CD4-positive, alpha-beta T cell treated with Interleukin-1 beta for 1 hour (primary cell): ENCODE measurements around the gene P3H3.

Source experiments
- DNase-seq, 2 donors: peaks; one replicate each; pipeline ENCODE4 v3.0.0-alpha.2; 2020 to 2022

P3H3 gene

DNA sequence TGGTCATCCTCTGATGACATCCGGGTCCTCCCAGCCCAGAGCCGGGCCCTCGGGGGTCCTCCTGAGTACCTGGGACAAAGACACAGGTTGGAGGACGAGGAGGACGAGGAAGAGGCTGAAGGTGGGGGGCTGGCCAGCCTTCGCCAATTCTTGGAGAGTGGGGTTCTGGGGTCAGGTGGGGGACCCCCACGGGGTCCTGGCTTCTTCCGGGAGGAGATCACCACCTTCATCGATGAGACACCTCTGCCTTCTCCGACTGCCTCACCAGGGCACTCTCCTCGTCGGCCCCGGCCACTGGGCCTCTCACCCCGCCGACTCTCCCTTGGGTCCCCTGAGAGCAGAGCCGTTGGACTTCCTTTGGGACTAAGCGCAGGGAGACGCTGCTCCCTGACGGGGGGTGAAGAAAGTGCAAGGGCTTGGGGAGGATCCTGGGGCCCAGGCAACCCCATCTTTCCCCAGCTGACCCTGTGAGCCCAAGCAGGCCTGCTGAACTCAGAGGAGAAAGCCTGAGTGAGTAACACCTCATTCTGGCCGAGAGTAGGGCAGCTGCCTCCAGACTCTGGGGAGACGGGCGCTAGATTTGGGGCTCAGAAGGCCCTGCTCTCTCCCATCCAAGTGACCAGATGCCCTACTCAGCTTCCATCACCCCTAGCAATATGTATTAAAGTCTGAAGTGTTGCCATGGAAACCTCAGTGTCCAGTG lies 1.3 kb upstream of the P3H3 start:
- no peak for DNase-seq

DNA sequence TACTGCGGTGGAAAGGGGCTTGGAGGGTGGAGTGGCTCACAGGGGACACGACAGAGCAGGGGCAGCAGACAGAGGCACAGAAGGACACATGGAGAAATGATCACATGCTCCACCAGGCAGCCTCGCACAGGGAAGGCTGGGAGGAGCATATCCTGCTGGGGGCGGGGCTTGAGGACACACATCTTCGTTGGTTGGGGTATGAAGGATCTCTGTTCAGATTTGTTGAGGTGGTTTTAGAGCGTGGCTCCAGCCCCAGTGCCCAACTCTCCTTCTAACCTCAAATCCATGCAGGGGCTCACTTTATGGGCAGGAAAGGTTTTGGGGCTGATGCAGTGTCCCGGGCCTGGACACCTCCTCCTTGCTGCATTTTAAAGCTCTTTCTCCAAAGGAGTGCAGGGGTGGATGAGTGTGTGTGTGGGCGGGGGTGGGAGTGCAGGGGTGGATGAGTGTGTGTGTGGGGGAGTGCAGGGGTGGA lies 733 bp upstream of the P3H3 start:
- DNase-seq = peak; percentile 23 to 33

DNA sequence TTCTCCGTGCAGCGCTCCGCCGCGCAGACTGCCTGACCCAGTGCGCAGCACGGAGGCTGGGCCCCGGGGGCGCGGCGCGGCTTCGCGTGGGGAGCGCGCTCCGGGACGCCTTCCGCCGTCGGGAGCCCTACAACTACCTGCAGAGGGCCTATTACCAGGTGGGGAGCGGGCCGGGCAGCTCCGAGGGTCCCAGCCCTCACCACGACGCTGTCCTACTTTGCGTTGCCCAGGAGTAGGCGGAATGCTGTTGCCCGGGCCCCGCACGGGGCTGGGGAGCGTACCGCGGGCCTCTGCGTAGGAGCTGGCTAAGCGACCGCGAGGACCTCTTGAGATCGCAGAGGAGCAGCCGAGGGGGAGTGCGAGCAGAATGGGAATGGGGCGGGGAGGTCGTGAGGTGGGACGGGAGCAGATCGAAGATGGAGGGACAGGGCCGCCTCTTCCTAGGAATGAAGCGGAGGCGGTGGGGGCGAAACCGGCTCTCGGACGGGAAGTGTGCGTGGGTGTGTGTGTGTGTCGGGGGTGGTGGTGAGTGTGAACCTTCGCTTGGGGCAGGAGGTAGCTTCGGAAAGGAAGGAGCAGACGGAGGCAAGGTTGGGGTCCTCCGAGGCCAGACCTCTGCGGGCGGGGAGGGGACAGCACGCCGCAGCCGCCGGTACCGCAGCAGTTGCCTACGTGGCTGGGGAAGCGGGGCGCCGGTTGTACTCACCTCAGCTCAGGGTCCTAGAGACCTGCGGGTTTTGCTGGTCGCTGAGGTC lies 751 bp downstream of the P3H3 start:
- peak; percentile 25 to 35 for DNase-seq

DNA sequence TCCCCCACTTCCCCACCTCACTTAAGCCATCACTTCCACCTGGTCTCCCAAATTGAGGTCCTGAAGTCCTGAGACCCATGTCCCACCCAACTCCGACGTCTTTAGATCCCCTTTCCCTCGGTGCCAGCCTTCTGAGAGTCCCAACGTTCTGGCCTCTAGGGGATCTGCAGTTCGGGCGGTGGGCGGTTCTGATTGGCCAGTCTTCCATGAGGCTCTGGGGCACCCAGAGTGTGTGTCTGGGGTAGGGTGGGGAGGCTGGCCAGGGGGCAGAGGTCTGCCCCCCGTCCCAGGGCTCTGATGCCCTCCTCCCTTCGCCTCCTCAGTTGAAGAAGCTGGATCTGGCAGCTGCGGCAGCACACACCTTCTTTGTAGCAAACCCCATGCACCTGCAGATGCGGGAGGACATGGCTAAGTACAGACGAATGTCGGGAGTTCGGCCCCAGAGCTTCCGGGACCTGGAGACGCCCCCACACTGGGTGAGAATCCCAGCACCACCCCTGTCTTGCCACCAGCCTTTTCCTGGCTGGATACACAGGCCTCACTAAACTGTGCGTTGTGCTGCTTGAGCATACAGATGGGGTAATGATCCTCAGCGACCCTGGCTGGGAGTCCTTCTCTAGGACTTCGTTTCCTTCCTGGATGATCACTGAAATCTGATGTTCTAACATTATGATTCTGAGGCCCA lies 1.5 kb downstream of the P3H3 start:
- DNase-seq = no peak

DNA sequence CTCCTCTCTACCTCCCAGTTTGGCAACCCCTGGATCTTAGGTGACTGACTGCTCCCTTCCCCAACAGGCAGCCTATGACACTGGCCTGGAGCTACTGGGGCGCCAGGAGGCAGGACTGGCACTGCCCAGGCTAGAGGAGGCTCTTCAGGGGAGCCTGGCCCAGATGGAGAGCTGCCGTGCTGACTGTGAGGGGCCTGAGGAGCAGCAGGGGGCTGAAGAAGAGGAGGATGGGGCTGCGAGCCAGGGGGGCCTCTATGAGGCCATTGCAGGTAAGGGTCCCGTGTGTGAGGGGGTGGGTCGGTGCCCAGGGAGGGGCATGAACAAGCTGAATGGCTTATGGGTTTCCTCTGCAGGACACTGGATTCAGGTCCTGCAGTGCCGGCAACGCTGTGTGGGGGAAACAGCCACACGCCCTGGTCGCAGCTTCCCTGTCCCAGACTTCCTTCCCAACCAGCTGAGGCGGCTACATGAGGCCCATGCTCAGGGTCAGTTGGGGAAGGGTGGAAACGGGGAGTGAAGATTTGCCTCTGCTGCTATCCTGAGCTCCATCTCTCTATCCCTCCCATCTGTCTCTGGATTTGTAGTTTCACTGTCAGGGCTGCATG lies 2.2 kb downstream of the P3H3 start:
- no peak for DNase-seq

DNA sequence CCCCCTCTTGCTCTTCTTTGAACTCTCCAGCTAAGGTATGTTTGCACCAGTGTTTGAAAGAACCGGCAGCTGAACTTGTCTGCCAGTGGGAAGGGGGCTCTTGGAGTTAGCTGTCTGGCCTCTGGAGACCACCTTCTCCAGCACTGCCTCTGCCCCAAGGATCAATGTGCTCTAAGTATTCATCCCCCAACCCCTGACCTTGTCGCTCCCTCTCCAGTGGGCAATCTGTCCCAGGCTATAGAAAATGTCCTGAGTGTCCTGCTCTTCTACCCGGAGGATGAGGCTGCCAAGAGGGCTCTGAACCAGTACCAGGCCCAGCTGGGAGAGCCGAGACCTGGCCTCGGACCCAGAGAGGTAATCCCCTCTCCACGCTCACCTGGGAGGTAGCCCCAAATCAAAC lies 2.8 kb downstream of the P3H3 start:
- DNase-seq = no peak

DNA sequence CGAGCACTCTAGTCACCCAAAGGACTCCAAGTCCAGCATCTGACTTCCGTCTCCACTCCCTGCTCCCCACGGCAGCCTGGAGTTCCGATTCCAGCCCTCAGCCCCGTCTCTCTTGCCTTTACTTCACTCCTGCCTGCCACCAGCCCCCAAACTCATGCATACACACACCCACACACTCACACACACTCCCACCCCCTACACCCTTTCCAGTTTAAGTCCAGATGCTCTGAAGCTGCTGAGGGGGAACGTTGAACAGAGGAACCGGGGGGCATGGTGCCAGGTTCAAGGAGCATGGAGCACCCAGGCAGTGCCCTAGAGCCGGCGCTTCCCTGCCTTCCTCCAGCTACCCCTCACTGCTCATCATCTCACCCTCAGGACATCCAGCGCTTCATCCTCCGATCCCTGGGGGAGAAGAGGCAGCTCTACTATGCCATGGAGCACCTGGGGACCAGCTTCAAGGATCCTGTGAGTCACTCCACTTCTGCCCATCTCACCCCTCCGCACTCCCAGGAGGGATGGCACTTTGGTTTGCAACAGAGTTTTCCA lies 3.3 kb downstream of the P3H3 start:
- no peak for DNase-seq

DNA sequence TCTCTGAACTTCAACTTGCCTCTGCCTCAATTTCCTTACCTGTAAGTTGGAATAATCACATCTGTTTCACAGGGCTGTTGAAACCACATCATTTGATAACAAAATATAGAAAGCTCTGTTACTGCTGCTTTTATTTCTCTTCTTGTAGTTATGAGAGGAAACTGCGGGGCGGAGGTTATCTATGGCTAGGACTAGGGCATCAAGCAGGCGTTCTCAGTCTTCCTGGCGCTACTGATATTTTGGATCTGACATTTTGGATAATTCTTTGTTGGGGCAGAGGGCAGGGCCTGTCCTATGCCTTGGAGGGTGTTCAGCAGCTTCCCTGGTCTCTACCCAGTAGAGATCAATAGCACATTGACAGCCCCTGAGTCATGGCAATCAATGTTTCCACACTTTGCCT lies 3.9 kb downstream of the P3H3 start:
- DNase-seq = no peak

DNA sequence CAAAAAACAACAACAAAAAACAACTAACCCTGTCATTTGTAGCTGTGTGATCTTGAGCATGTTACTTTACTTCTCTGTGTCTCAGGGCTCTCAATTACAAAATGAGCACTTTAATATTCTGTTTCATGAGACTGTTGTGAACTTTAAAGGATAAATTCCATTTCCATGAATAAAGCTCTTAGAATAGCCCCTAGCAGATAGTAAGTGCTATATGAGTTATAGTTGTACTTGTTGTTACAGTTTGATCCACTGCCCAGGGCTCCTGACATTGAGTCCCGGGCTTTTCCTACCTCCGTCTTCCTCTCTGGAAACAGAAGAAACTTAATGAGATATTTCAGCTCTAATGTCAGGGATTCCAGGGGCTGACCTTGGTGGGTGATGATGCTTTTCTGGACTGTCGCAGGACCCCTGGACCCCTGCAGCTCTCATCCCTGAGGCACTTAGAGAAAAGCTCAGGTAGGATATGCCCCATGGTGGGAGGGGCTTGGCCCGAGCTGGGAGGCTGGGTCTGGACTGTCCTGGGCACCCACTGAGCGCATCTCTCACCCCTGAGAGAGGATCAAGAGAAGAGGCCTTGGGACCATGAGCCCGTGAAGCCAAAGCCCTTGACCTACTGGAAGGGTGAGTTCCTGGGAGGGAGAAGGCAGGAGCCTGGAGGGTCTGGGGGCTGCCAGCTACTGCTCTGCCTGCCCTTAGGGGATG lies 5.1 kb downstream of the P3H3 start:
- DNase-seq = no peak

DNA sequence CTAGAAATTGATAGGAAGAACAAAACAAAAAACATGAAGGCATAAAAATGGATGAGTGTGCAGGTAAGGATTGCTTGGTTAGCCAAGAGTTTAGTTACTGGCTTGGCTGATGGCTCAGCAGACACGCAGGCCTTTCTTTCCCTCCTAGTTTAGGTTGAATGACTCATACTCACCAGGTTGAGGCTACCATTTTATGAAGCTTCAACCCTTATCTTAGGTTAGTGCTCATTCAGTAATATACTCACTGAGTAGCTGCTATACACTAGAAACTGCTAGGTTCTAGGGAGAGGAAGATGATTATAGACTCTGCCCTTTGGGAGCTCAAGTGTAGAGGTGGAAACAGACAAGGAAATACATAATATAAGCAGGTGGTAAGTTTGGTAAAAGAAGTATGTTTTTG lies 6.0 kb downstream of the P3H3 start:
- no peak for DNase-seq

DNA sequence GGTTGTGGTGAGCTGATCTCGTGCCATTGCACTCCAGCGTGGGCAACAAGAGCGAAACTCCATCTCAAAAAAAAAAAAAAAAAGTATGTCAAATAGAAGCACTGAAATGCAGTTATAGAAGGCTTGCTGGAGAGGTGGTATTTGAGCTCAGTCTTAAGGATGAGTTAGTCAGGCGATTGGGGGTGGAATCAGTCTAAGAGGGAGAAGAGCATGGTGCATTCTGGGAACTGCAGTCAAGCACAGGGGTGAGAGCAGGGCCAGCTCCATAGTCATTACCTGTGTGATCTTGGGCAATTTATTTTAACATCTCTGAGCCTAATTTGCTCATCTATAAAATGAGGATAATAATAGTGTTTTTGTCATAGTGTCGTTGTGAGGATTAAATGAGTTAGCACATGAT lies 6.7 kb downstream of the P3H3 start:
- no peak for DNase-seq

DNA sequence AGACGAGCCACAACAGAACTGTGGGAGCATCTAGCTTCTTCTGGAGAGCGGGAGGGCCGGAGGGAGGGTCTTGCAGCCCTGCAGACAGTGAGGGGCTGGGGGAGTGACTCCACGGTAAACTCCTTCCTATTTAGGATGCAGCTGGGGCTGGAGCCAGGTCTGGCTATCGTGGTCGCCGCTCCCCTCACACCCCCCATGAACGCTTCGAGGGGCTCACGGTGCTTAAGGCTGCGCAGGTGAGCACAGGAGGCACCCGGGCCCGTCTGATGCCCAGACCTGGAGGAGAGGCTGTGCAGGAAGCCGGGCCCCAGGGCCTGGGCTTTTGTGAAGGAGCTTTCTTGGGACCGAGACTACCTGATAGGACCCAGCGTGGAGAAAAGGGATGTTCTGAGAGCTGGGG lies 8.6 kb downstream of the P3H3 start:
- no peak for DNase-seq

DNA sequence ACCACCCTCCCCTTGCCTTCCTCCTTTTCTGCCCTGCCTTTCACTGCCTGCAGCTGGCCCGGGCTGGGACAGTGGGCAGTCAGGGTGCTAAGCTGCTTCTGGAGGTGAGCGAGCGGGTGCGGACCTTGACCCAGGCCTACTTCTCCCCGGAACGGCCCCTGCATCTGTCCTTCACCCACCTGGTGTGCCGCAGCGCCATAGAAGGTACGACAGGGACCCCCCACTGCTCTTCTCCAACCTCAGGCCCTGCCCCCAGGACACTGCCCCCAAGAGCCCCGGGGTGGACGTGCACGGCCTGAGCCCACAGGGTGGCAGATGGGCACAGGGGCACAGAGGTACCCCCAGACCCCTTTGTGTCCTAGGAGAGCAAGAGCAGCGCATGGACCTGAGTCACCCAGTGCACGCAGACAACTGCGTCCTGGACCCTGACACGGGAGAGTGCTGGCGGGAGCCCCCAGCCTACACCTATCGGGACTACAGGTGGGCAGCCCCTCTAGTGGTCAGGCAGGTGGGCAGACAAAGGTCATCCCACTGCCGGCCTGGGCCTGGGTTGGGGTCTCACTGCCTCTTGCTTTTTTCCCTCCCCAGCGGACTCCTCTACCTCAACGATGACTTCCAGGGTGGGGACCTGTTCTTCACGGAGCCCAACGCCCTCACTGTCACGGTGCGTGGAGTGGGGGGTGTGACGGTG lies 9.3 kb downstream of the P3H3 start:
- DNase-seq = no peak

DNA sequence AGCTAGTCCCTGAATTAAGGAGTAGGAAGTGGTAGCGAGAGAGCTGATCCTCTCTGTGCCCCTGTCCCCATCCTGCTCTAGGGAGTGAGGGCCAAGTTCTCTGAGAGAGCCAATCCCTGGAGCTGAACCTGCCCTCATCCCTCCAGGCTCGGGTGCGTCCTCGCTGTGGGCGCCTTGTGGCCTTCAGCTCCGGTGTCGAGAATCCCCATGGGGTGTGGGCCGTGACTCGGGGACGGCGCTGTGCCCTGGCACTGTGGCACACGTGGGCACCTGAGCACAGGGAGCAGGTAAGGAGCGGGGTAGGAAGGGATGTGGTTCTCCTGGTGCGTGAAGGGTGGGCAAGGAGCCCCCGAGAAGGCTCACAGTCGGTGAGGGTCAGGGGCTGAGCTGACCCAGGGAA lies 10.6 kb downstream of the P3H3 start:
- no peak for DNase-seq

DNA sequence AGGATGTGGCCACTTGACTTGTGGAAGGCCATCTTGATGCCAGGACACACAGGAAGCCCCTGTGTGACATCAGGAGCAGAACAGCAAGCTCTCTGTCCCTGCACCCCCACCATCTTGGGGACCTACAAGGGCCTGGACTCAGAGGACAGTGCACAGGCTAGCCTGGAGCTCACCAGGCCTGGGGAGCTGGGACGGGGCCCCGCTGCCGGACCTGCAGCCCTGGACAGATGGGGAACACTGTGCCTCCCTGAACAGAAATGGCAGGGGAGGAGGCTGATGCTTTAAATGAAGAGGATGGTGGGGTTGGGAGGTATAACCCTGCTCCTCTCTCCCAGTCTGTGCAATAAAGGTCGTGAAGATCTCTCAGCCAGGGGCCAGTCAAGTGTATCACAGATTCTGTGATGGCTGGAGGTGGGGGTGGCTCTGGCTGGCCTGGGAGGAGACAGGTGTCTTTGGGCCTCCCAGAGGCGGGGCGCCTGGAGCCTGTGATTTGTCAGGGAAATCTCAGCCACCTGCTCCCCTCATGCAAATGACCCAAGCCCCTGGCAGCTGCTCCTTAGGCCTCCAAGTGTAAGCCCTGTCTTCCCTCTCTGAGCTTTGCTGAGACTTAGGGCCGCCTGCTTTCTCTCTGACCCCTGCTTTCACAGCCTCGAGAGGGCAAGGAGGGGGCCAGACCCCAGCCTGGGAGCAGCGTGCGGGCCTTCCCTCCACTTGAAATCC lies 11.4 kb downstream of the P3H3 start:
- DNase-seq = peak in 1 of 2 donors; percentile 27

DNA sequence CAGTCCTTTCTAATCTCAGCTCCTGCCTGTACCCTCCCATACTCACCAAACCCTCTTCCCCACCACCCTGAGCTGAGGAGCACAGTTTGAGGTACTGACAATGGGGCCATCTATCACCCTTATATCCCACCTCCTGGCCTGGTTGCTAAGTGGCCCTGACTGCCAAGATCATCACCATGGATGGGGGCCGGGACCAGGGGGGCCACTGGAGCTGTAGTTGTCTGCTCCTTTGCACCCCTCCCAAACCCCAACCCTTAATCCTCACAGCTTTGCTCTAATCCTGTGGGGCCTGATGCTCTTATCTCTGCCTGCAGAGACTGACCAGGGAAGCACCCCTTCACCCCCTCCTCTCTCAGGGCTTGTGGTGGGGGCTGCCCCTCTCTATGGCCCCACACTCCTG lies 12.1 kb downstream of the P3H3 start:
- DNase-seq = no peak

DNA sequence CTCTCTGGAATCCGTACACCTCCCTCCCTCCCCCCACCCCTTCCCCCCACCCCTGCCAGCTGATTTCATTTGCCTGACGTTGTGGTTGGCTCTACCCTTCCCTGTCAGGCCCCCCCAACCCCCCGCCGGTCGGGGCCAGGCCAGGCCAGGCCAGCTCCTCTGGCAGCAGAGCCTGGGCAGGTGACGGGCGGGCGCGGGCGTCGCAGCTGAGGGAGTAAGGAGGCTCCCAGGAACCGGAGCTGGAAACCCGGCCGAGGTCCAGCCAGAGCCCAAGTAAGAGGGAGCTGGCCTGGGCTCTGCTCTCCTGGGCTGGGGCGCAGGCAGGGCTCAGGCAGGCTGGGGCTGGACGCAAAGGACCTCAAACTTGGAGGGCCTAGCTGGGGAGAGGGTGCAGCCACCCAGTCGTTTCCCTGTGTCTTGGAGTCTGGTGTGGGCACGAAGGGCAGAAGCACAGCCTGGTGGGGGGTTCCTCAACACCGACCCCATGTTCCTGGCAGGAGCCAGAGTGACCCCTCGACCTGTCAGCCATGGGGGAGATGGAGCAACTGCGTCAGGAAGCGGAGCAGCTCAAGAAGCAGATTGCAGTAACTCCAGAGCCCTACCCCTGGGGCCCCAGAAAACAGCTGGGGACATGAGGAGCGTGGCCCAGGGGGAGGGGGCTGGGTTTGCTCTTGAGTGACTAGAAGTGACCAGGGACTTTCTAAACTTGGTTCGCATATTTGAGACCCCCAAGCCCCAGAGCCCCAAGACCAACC lies 12.7 kb downstream of the P3H3 start, which contains the start of gene GNB3:
TSS of gene GNB3 (plus strand) at position 165 of the 755 bp plus-strand sequence. CDS start at position 528, 363 bp downstream.
- no peak for DNase-seq

DNA sequence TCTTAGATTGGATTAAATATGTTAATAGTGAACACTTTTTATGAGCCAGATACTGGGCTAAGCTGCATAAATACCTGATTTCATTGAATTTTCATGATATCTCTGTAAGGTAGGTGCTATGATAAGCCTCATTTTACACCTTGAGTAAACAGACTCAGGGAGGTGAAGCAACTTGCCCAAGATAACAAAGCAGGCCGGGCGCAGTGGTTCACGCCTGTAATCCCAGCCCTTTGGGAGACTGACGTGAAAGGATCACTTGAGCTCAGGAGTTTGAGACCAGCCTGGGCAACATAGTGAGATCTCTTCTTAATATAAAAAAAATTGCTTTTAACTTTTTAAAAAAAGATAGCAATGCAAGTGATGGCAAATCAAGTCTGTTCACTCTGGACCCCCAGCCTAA lies 13.9 kb downstream of the P3H3 start:
- no peak for DNase-seq

DNA sequence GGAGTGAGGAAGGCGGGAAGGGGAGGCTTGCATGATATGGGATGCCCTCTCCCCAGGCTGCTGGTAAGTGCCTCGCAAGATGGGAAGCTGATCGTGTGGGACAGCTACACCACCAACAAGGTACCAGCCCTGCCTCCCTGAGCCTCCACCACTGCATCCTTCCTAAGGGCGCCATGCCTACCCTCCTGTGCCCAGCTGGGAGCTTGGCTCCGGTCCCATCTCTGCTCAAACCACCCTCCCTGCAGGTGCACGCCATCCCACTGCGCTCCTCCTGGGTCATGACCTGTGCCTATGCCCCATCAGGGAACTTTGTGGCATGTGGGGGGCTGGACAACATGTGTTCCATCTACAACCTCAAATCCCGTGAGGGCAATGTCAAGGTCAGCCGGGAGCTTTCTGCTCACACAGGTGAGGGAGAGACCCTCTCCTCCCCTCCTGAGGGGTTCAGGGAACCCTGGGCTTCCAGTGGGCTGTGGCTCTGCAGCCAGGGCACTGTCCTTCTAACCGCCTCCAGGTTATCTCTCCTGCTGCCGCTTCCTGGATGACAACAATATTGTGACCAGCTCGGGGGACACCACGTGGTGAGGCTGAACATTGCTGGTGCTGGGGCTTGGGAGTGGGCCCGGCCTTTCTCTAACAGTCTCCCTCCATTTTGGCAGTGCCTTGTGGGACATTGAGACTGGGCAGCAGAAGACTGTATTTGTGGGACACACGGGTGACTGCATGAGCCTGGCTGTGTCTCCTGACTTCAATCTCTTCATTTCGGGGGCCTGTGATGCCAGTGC lies 15.1 kb downstream of the P3H3 start:
- DNase-seq = no peak

DNA sequence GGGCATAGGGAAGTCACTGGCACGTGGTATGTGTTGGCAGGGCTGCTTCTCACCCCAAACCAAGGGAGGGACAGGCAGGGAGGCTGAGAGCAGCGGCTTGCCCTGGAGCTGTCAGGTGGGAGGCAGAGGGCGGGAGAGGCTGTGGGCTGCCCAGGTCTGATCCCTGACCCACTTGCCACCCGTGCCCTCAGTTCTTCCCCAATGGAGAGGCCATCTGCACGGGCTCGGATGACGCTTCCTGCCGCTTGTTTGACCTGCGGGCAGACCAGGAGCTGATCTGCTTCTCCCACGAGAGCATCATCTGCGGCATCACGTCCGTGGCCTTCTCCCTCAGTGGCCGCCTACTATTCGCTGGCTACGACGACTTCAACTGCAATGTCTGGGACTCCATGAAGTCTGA lies 17.2 kb downstream of the P3H3 start:
- DNase-seq = no peak
